Adrenal gland (tissue), 12 donors: ENCODE data around the gene WSB1. TPM values are rescaled to one million over a fixed set of nuclear protein-coding genes. Genes with fewer than 3 reads are reported as not detected.
"Not testable (repeated sequence)": the region's sequence is repeated elsewhere in the genome, so short reads cannot be mapped to it uniquely, and the experiment has no call there.

Experiments
- DNase-seq, 7 donors: peaks; one replicate each; pipeline ENCODE4 v3.0.0-alpha.2; 2019 to 2020
- H3K27ac ChIP-seq, 5 donors: fragments of 200-600 bp; sonication (generic) in 4 of 5; 1 replicate in 3 of 5; 2 replicates in 2 of 5; pipeline versions ENCODE4 v1.5.1 to v1.8.0; 2016 to 2020; ENCODE audit warnings: mild to moderate bottlenecking in 1 of 5
- H3K27me3 ChIP-seq: fragments of 200-600 bp; 2 replicates; pipeline ENCODE4 v1.8.0; 2021
- H3K36me3 ChIP-seq, 2 donors: fragments of 200-600 bp; replicated peaks in 1 of 2; 1 replicate in 1 of 2; 2 replicates in 1 of 2; pipeline versions ENCODE4 v1.5.1 to v1.8.0; 2018 to 2022
- H3K4me1 ChIP-seq, 2 donors: fragments of 200-600 bp; replicated peaks in 1 of 2; 1 replicate in 1 of 2; 2 replicates in 1 of 2; pipeline versions ENCODE4 v1.5.1 to v1.8.0; 2018 to 2021
- H3K4me3 ChIP-seq, 4 donors: fragments of 200-600 bp; sonication (generic) in 3 of 4; one replicate each; pipeline ENCODE4 v1.5.1; 2016 to 2018
- H3K9me3 ChIP-seq, 3 donors: fragments of 200-600 bp; sonication (generic) in 1 of 3; replicated peaks in 1 of 3; 1 replicate in 2 of 3; 2 replicates in 1 of 3; pipeline versions ENCODE4 v1.5.1 to v1.8.0; 2016 to 2021
- CTCF ChIP-seq, 6 experiments: fragments of 450-650 bp in 4 of 6; fragments of 200-600 bp in 2 of 6; sonication (generic) in 1 of 6; IDR thresholded peaks; 1 replicate in 5 of 6; 2 replicates in 1 of 6; pipeline versions ENCODE4 v1.5.1 to v1.8.0; 2016 to 2021; ENCODE audit warnings: antibody characterized with exemption in 6 of 6, mild to moderate bottlenecking in 2 of 6, moderate library complexity in 1 of 6
- POLR2A ChIP-seq, 2 donors: fragments of 450-650 bp; IDR thresholded peaks; one replicate each; pipeline ENCODE4 v1.6.1; 2017; ENCODE audit warnings: antibody characterized with exemption in 2 of 2, mild to moderate bottlenecking in 2 of 2, moderate library complexity in 1 of 2
- WGBS, 4 donors: extraction: QIAGEN DNeasy Blood & Tissue Kit in 2 of 4; methylation state at CpG; one replicate each; pipeline versions ENCODE4 v1.1.5 to v1.1.7; 2013 to 2017; 5-methylcytosine and 5-hydroxymethylcytosine counted together
- intact Hi-C, 2 donors: fragments of 100-400 bp; cut with DNase I; formaldehyde crosslinking; loops; one replicate each; pipeline versions ENCODE4 v1.14.1 to v1.15.0; 2022 to 2023
- polyA plus RNA-seq, 3 donors: library from polyadenylated mRNA; stranded (reverse); fragments of 200-250 nt in 2 of 3; fragments of 350-450 nt in 1 of 3; fragmentation: Illumina TruSeq in 1 of 3; extraction: RNeasy Lipid Tissue Mini Kit (QIAGEN cat#74804) in 1 of 3; gene quantifications; one replicate each; pipeline ENCODE4 v1.2.3, GENCODE V29; 2013 to 2014
- total RNA-seq, 9 donors: library from RNA; depleted of rRNA in 4 of 9; stranded (reverse); fragments of >200 nt in 4 of 9; fragments of 120-200 nt in 1 of 9; fragmentation: NEBNext Ultra II Directional in 1 of 9; extraction: Animal tissue kit (Norgen Biotek cat#: 25700) in 1 of 9; gene quantifications; one replicate each; pipeline versions ENCODE4 v1.1.0 to v1.2.4, GENCODE V29; 2013 to 2023
- donor health status: healthy with polysubstance abuse.
- donor health status: Bipolar disorder and iron deficiency.
- donor health status: DM: yes; HTN: yes; CAD: no.
- donor health status: DM: no; HTN: no; CAD: no.
- donor health status: DM: no; HTN: no; CAD: no.
- donor health status: DM: yes; HTN: yes; CAD: no.

The WSB1 gene
- total and polyA plus RNA-seq, 12 donors, result 27.5 to 170 (median 82.4) TPM

GRCh38 chr17:27245230-27245696, 48.7 kb upstream of the WSB1 start:
- H3K4me3 ChIP-seq, result no peak overlapping the region
- H3K27me3 ChIP-seq, result no peaks in the 10 kb centered on the region
- peak overlapping the region; percentile 71 to 94 (median 86) for H3K27ac ChIP-seq
- TF ChIP-seq POLR2A (IDR thresholded peaks at IDR 0.05), result peak in 1 of 2 donors; percentile 16
- TF ChIP-seq CTCF (IDR thresholded peaks at IDR 0.05), result peak; percentile 26 to 77 (median 64)
- intact Hi-C loops, result loop anchor here in 1 of 2 donors (2.0 kb wide), 1 partner anchor 88 kb away; no protein-coding TSS in a partner anchor
- DNase-seq, result peak; percentile 77 to 90 (median 83)
- H3K9me3 ChIP-seq, result no peaks in the 10 kb centered on the region
- H3K4me1 ChIP-seq, result peaks cover 23 to 50% of the 10 kb centered on the region in 2 donors
- WGBS, 4 donors, result 4 to 21% (median 10%) methylated on average over 5 to 7 of the region's 7 CpGs
- H3K36me3 ChIP-seq, result no peaks in the 10 kb centered on the region

GRCh38 chr17:27246537-27246936, 47.4 kb upstream of the WSB1 start:
- no peaks in the 10 kb centered on the region for H3K36me3 ChIP-seq
- H3K4me3 ChIP-seq, result no peak overlapping the region
- no peak for DNase-seq
- no peaks in the 10 kb centered on the region for H3K27me3 ChIP-seq
- peaks cover 23 to 50% of the 10 kb centered on the region in 2 donors for H3K4me1 ChIP-seq
- H3K27ac ChIP-seq, result peak overlapping the region in 4 of 5 donors; percentile 58 to 94 (median 82)
- intact Hi-C loops, result no loop called here
- H3K9me3 ChIP-seq, result no peaks in the 10 kb centered on the region
- no peak for TF ChIP-seq POLR2A (IDR thresholded peaks at IDR 0.05)

- peak; percentile 80 to 94 (median 88) for DNase-seq
- intact Hi-C loops, result no loop called here
Measured at GRCh38 chr17:27247071-27247957, 46.6 kb upstream of the WSB1 start.

GRCh38 chr17:27247958-27248342, 46.0 kb upstream of the WSB1 start:
- Histone ChIP-seq H3K4me3 (no peak overlapping the region), H3K4me1 (peaks cover 23 to 50% of the 10 kb centered on the region in 2 donors), H3K27me3 (no peaks in the 10 kb centered on the region), H3K27ac (peak overlapping the region in 3 of 5 donors; percentile 73 to 78 (median 77)), H3K36me3 (no peaks in the 10 kb centered on the region), H3K9me3 (no peaks in the 10 kb centered on the region)
- TF ChIP-seq POLR2A (IDR thresholded peaks at IDR 0.05) (no peak), CTCF (IDR thresholded peaks at IDR 0.05) (no peak)
- DNase-seq, result no peak
- intact Hi-C loops, result no loop called here
- 89 to 95% (median 92%) methylated on average over 3 of the region's 3 CpGs for WGBS, 4 donors

More at GRCh38 chr17:27247071-27247957, 46.6 kb upstream of the WSB1 start:
- Histone ChIP-seq H3K27ac (peak overlapping the region in 4 of 5 donors; percentile 58 to 78 (median 75)), H3K4me3 (no peak overlapping the region), H3K36me3 (no peaks in the 10 kb centered on the region), H3K4me1 (peaks cover 23 to 50% of the 10 kb centered on the region in 2 donors), H3K27me3 (no peaks in the 10 kb centered on the region), H3K9me3 (no peaks in the 10 kb centered on the region)
- TF ChIP-seq POLR2A (IDR thresholded peaks at IDR 0.05) (no peak), CTCF (IDR thresholded peaks at IDR 0.05) (no peak)
- WGBS, 4 donors, result 23 to 29% (median 24%) methylated on average over 7 of the region's 7 CpGs

GRCh38 chr17:27250791-27251190, 43.1 kb upstream of the WSB1 start:
- H3K36me3 ChIP-seq, DNase-seq, H3K9me3 ChIP-seq, H3K4me3 ChIP-seq, intact Hi-C loops, H3K27me3 ChIP-seq: not testable (repeated sequence)
- 63 to 70% (median 64%) methylated on average over 1 of the region's 1 CpG for WGBS, 4 donors
- Histone ChIP-seq H3K4me1 (peaks cover 8 to 23% of the 10 kb centered on the region in 2 donors), H3K27ac (peak overlapping the region in 1 of 5 donors; percentile 36)

GRCh38 chr17:27254802-27255201, 39.1 kb upstream of the WSB1 start:
- H3K27me3 ChIP-seq, intact Hi-C loops, H3K9me3 ChIP-seq, H3K4me3 ChIP-seq, H3K27ac ChIP-seq, H3K36me3 ChIP-seq, DNase-seq, H3K4me1 ChIP-seq: not testable (repeated sequence)
- 86 to 89% (median 87%) methylated on average over 4 of the region's 4 CpGs for WGBS, 4 donors
